GM19463 (cell line): ENCODE data around the gene CCDC142.
"Not testable (repeated sequence)": the region's sequence is repeated elsewhere in the genome, so short reads cannot be mapped to it uniquely, and the experiment has no call there.

Source experiments
- ATAC-seq: cut with Tn5 transposase; IDR thresholded peaks from one replicate; pipeline ENCODE4 v1.9.1; 2021; ENCODE audit warnings: mild to moderate bottlenecking, moderate library complexity; ENCODE audit not compliant: unreplicated experiment

Gene CCDC142

GRCh38 chr2:74472086-74472944 lies 10.5 kb downstream of the CCDC142 start, which contains the start of gene MRPL53:
TSS of gene MRPL53 (minus strand) at chr2:74472680. CDS start at chr2:74472660, 20 bp downstream.
- peak; percentile 82 for ATAC-seq

- no peak for ATAC-seq
Observed at GRCh38 chr2:74471332-74472065, 11.3 kb downstream of the CCDC142 start.

- ATAC-seq = not testable (repeated sequence)
Observed at GRCh38 chr2:74470742-74471141, 12.1 kb downstream of the CCDC142 start.

GRCh38 chr2:74464406-74464805 lies 18.4 kb downstream of the CCDC142 start:
- ATAC-seq = no peak

GRCh38 chr2:74462786-74463105 lies 20.1 kb downstream of the CCDC142 start:
- no peak for ATAC-seq

DNA sequence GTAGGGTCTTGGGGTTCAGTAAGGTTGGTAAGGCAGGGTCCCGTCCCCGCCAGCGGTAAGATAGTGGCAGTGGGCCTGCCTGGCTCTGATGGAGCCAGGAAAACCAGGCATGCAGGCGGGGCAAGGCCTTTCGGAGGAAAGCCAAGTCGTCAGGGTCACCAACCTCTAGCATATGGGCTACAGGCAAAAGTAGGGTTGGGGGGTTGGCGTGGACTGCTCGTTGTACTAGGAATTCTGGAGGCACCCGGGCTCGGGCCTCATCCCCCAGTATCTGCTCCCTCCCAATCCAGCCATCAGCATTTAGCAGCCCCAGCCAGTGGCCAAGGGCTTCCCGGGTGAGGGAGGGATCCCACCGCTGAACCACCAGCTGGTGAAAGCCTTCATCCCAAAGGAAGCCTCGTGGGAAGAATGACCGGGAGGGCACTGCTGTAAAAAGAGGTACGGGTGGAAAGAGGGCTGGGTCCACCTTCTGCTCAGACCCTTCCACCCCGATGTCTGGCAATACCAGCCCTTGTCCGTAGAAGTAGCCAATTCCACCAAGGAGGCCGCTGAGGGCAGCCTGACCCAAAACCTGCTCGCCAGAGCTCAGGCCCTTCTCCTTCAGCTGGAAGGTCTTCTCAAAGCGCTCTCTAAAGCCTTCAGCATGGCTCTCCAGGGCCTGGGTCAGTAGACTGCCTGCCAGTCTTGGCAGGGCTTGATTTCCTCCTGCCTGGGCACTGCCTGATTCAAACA lies 20.6 kb downstream of the CCDC142 start:
- ATAC-seq = no peak

- ATAC-seq = no peak
Observed at GRCh38 chr2:74461187-74462053, 21.4 kb downstream of the CCDC142 start.

- ATAC-seq = not testable (repeated sequence)
Observed at GRCh38 chr2:74460187-74460586, 22.6 kb downstream of the CCDC142 start.

- ATAC-seq = not testable (repeated sequence)
Observed at GRCh38 chr2:74459503-74460118, 23.2 kb downstream of the CCDC142 start.

GRCh38 chr2:74458938-74459363 lies 23.8 kb downstream of the CCDC142 start:
- ATAC-seq = no peak

GRCh38 chr2:74458132-74458937 lies 24.5 kb downstream of the CCDC142 start, which contains the start of gene WBP1:
TSS of gene WBP1 (plus strand) at chr2:74458438. CDS start at chr2:74458603, 165 bp downstream.
- peak; percentile 76 for ATAC-seq

GRCh38 chr2:74457549-74458131 lies 25.2 kb downstream of the CCDC142 start:
- peak; percentile 26 for ATAC-seq

DNA sequence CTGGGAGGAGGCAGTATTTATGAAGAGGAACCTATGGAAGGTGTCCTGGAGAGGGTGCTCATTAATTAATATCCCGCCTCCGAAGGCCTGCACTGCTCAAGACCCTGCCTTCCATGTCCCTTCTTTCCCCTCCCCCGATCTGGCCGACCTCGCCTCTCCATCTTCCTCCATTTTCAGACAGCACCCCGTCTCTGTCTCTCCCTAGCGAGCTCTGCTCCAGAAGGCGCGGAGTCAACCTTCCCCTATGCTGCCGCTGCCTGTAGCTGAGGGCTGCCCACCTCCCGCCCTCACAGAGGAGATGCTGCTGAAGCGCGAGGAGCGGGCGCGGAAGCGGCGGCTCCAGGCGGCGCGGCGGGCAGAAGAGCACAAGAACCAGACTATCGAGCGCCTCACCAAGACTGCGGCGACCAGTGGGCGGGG lies 25.7 kb downstream of the CCDC142 start:
- no peak for ATAC-seq

GRCh38 chr2:74454654-74455511 lies 27.9 kb downstream of the CCDC142 start, which contains the start of gene INO80B:
TSS of gene INO80B (plus strand) at chr2:74455087. CDS start at chr2:74455117, 30 bp downstream.
- ATAC-seq = peak; percentile 32

GRCh38 chr2:74450570-74451190 lies 32.1 kb downstream of the CCDC142 start:
- no peak for ATAC-seq

- no peak for ATAC-seq
Observed at GRCh38 chr2:74448771-74449170, 34.0 kb downstream of the CCDC142 start.
